Pancreas (tissue), 10 donors: ENCODE data around the gene FHOD3. TPM values are rescaled to one million over a fixed set of nuclear protein-coding genes. Genes with fewer than 3 reads are reported as not detected.
A peak's percentile ranks its signal among the peaks of the same experiment; 100 is the strongest.

Source experiments
- ATAC-seq, 4 donors: fragments of 200-7000 bp; cut with Tn5 transposase; one replicate each; pipeline versions ENCODE4 v1.8.0 to v1.9.1; 2020; ENCODE audit warnings: mild to moderate bottlenecking in 4 of 4, moderate library complexity in 4 of 4
- DNase-seq, 6 donors: peaks; one replicate each; pipeline ENCODE4 v3.0.0-alpha.2; 2020
- FAIRE-seq: peaks from 2 replicates; lab custom pipeline; 2012; peaks lifted over from hg19 to GRCh38; lab: Jason Lieb, UNC
- H3K27ac ChIP-seq, 4 donors: fragments of 200-600 bp; sonication (generic); 1 replicate in 3 of 4; 2 replicates in 1 of 4; pipeline versions ENCODE4 v1.5.0 to v1.8.0; 2020
- H3K27me3 ChIP-seq, 4 donors: fragments of 200-600 bp; one replicate each; pipeline ENCODE4 v1.8.0; 2021
- H3K36me3 ChIP-seq, 3 donors: fragments of 200-600 bp; sonication (generic) in 1 of 3; one replicate each; pipeline versions ENCODE4 v1.5.0 to v1.8.0; 2020 to 2021
- H3K4me1 ChIP-seq, 3 donors: fragments of 200-600 bp; one replicate each; pipeline ENCODE4 v1.8.0; 2021
- H3K4me3 ChIP-seq, 4 donors: fragments of 200-600 bp; sonication (generic) in 2 of 4; one replicate each; pipeline versions ENCODE4 v1.5.0 to v1.8.0; 2020 to 2021
- H3K9me3 ChIP-seq, 4 donors: fragments of 200-600 bp; one replicate each; pipeline ENCODE4 v1.8.0; 2021
- CTCF ChIP-seq, 4 donors: fragments of 200-600 bp; sonication (generic) in 3 of 4; IDR thresholded peaks; one replicate each; pipeline versions ENCODE4 v1.5.0 to v1.8.0; 2021; ENCODE audit warnings: antibody characterized with exemption in 4 of 4
- WGBS, 2 donors: extraction: QIAGEN DNeasy Blood & Tissue Kit; methylation state at CpG; one replicate each; pipeline ENCODE4 v1.1.7; 2013; 5-methylcytosine and 5-hydroxymethylcytosine counted together
- intact Hi-C, 3 donors: fragments of 100-400 bp; cut with DNase I; formaldehyde crosslinking; loops; one replicate each; pipeline versions ENCODE4 v1.11.1 to v1.14.2; 2022
- polyA plus RNA-seq, 2 donors: library from polyadenylated mRNA; stranded (reverse); fragments of 200-250 nt; gene quantifications; one replicate each; pipeline ENCODE4 v1.2.3, GENCODE V29; 2013
- total RNA-seq, 6 donors: library from RNA; stranded (reverse); fragmentation: NEBNext Ultra II Directional in 4 of 6; extraction: Animal tissue kit (Norgen Biotek cat#: 25700) in 4 of 6; gene quantifications; one replicate each; pipeline versions ENCODE4 v1.2.1 to v1.2.4, GENCODE V29; 2021 to 2023
- donor health status: healthy with polysubstance abuse.
- donor health status: DM: no; HTN: no; CAD: no; lungs with moderate emphysema.
- donor health status: DM: no; HTN: no; CAD: no.
- donor health status: control.
- donor health status: control.
- donor health status: Bipolar disorder and iron deficiency.
- donor health status: DM: yes; HTN: yes; CAD: no.
- donor health status: DM: no; HTN: no; CAD: no.
- donor health status: DM: no; HTN: no; CAD: no.
- donor health status: DM: yes; HTN: yes; CAD: no.

FHOD3 gene
- total and polyA plus RNA-seq, 8 donors, result 0.25 to 4.3 (median 1.2) TPM

GRCh38 chr18:36600548-36600947 is 303.0 kb downstream of the FHOD3 start:
- TF ChIP-seq CTCF (IDR thresholded peaks at IDR 0.05), result no peak
- Histone ChIP-seq H3K4me1 (no peaks in the 10 kb centered on the region), H3K36me3 (no peaks in the 10 kb centered on the region), H3K27me3 (no peaks in the 10 kb centered on the region), H3K27ac (no peak overlapping the region), H3K9me3 (no peaks in the 10 kb centered on the region), H3K4me3 (no peak overlapping the region)
- DNase-seq (no peak), ATAC-seq (no peak), FAIRE-seq (no peak)
- WGBS, 2 donors, result 88 to 90% methylated on average over 3 of the region's 3 CpGs
- intact Hi-C loops, result no loop called here

- no peaks in the 10 kb centered on the region for H3K9me3 ChIP-seq
- no peak for TF ChIP-seq CTCF (IDR thresholded peaks at IDR 0.05)
- H3K27ac ChIP-seq, result no peak overlapping the region
- WGBS, 2 donors, result 84 to 96% methylated on average over 1 of the region's 1 CpG
- FAIRE-seq (no peak), DNase-seq (no peak), ATAC-seq (no peak)
- H3K36me3 ChIP-seq, result no peaks in the 10 kb centered on the region
- H3K27me3 ChIP-seq, result no peaks in the 10 kb centered on the region
- H3K4me3 ChIP-seq, result no peak overlapping the region
- intact Hi-C loops, result no loop called here
- no peaks in the 10 kb centered on the region for H3K4me1 ChIP-seq
These were observed 303.8 kb downstream of the FHOD3 start for GRCh38 chr18:36601316-36601715.

DNA sequence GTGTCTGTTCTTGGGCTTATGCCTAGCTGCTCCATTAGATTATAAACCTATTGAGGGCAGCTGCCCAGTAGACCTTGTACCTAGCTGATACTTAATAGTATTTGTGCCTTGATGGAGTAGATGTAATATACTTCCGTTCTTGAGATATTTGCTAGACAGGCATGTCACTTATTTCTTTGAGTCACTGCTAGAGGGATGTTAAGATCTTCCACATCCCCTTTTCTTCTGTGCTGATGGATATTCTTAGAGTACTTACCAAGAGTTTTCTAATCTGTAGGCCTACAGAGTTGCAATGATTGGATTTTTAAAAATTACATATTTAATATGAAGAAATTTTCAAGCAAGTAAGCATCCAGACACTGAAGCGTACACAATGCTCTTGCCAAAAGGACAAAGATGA is 304.6 kb downstream of the FHOD3 start:
- Histone ChIP-seq H3K4me3 (no peak overlapping the region), H3K36me3 (no peaks in the 10 kb centered on the region), H3K9me3 (no peaks in the 10 kb centered on the region), H3K27me3 (no peaks in the 10 kb centered on the region), H3K27ac (no peak overlapping the region), H3K4me1 (no peaks in the 10 kb centered on the region)
- intact Hi-C loops, result no loop called here
- ATAC-seq (no peak), DNase-seq (no peak), FAIRE-seq (no peak)
- no peak for TF ChIP-seq CTCF (IDR thresholded peaks at IDR 0.05)
- WGBS, 2 donors, result 95 to 100% methylated on average over 2 of the region's 2 CpGs

GRCh38 chr18:36602620-36603019 is 305.1 kb downstream of the FHOD3 start:
- Histone ChIP-seq H3K27me3 (no peaks in the 10 kb centered on the region), H3K9me3 (no peaks in the 10 kb centered on the region), H3K4me1 (no peaks in the 10 kb centered on the region), H3K4me3 (no peak overlapping the region), H3K36me3 (no peaks in the 10 kb centered on the region), H3K27ac (no peak overlapping the region)
- intact Hi-C loops, result no loop called here
- 85 to 86% methylated on average over 4 of the region's 4 CpGs for WGBS, 2 donors
- FAIRE-seq, result no peak
- no peak for DNase-seq
- no peak for ATAC-seq
- TF ChIP-seq CTCF (IDR thresholded peaks at IDR 0.05), result no peak

DNA sequence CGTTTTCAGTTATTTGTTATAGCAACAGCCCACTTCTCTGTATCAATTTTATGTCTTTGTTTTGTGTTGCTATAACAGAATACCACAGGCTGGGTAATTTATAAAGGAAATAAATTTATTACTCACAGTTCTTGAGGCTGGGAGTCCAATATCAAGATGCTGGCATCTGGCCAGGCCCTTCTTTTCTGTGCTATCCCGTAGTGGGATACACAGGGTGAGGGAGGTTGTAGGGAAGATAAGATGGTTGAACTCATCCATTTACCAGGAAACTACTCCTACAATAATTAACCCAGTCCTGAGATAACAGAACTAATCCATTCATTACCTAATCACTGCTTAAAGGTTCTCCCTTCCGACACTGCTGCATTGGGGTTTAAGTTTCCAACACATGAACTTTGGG is 310.6 kb downstream of the FHOD3 start:
- no peak for TF ChIP-seq CTCF (IDR thresholded peaks at IDR 0.05)
- H3K4me3 ChIP-seq, result no peak overlapping the region
- H3K4me1 ChIP-seq, result no peaks in the 10 kb centered on the region
- ATAC-seq (peak in 3 of 4 donors; percentile 26 to 63 (median 40)), DNase-seq (no peak), FAIRE-seq (no peak)
- intact Hi-C loops, result no loop called here
- WGBS, 2 donors, result 35 to 37% methylated on average over 3 of the region's 3 CpGs
- H3K27me3 ChIP-seq, result no peaks in the 10 kb centered on the region
- no peaks in the 10 kb centered on the region for H3K9me3 ChIP-seq
- H3K36me3 ChIP-seq, result no peaks in the 10 kb centered on the region
- no peak overlapping the region for H3K27ac ChIP-seq
